Neural crest cell (in vitro differentiated cells): ENCODE results near the gene SH2D4B. TPM values are rescaled to one million over a fixed set of nuclear protein-coding genes. Genes with fewer than 3 reads are reported as not detected.

Source experiments
- DNase-seq: peaks from one replicate; pipeline ENCODE4 v3.0.0; 2021; ENCODE audit warnings: low read depth, mixed read lengths, low spot score
- H3K27ac Mint-ChIP-seq: one replicate; pipeline ENCODE4 v1.8.0; 2021; ENCODE audit warnings: mild to moderate bottlenecking, mixed read lengths; ENCODE audit not compliant: unreplicated experiment
- H3K27me3 Mint-ChIP-seq: 2 replicates; pipeline ENCODE4 v1.8.0; 2021; ENCODE audit warnings: low read depth, mild to moderate bottlenecking, mixed read lengths
- H3K36me3 Mint-ChIP-seq: 2 replicates; pipeline ENCODE4 v1.8.0; 2021; ENCODE audit warnings: low read depth, mild to moderate bottlenecking, mixed read lengths
- H3K4me1 Mint-ChIP-seq: 2 replicates; pipeline ENCODE4 v1.8.0; 2021; ENCODE audit warnings: mixed read lengths
- H3K4me3 Mint-ChIP-seq: one replicate; pipeline ENCODE4 v1.8.0; 2021; ENCODE audit warnings: mild to moderate bottlenecking, mixed read lengths
- H3K9me3 Mint-ChIP-seq: 2 replicates; pipeline ENCODE4 v1.8.0; 2021; ENCODE audit warnings: mixed read lengths
- total RNA-seq: library from RNA; stranded (reverse); gene quantifications from 2 replicates; pipeline ENCODE4 v1.2.1, GENCODE V29; 2021
- TF ChIP-seq, protein P1 (sequence below): fragments of 200-600 bp; sonication (generic); conservative IDR thresholded peaks from 2 replicates; pipeline ENCODE4 v1.5.0; 2021; ENCODE audit warnings: antibody characterized with exemption, mild to moderate bottlenecking

Gene SH2D4B
- total RNA-seq, 1 donor from 2014 or later: 0.09 TPM

DNA sequence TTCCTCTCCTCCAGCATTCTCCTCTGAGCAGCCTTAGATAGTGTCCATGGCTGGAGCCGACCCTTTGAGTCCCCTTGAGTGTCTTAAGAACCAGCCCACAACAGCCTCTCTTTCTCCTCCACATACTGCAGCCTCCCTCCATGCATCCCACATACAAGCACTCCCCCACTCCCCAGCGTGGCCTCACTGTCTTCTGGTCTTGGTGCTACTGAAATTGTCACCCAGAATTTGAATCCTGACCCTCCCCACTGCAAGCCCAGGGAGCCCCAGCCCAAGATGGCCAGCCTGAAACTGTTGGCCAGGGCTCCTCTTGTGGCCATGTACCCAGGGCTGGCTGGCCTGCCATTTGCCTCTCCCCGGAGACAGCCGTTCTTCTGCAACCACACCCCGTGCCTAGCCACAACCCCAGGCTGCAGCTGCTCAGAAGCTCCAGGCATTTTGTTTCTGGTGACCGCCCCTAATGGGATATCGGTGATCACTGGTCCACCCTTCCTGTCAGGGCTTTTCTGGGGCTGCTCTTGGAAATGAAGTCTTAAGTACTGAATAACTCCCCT is 18.8 kb upstream of the SH2D4B start:
- Mint-ChIP-seq H3K4me3 (no peak overlapping the region), H3K4me1 (peaks cover 4% of the 10 kb centered on the region), H3K27ac (no peak overlapping the region), H3K27me3 (no peaks in the 10 kb centered on the region), H3K9me3 (no peaks in the 10 kb centered on the region), H3K36me3 (peaks cover 15% of the 10 kb centered on the region)
- TF ChIP-seq, protein P1, sequence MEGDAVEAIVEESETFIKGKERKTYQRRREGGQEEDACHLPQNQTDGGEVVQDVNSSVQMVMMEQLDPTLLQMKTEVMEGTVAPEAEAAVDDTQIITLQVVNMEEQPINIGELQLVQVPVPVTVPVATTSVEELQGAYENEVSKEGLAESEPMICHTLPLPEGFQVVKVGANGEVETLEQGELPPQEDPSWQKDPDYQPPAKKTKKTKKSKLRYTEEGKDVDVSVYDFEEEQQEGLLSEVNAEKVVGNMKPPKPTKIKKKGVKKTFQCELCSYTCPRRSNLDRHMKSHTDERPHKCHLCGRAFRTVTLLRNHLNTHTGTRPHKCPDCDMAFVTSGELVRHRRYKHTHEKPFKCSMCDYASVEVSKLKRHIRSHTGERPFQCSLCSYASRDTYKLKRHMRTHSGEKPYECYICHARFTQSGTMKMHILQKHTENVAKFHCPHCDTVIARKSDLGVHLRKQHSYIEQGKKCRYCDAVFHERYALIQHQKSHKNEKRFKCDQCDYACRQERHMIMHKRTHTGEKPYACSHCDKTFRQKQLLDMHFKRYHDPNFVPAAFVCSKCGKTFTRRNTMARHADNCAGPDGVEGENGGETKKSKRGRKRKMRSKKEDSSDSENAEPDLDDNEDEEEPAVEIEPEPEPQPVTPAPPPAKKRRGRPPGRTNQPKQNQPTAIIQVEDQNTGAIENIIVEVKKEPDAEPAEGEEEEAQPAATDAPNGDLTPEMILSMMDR: no peak
- DNase-seq: no peak

DNA sequence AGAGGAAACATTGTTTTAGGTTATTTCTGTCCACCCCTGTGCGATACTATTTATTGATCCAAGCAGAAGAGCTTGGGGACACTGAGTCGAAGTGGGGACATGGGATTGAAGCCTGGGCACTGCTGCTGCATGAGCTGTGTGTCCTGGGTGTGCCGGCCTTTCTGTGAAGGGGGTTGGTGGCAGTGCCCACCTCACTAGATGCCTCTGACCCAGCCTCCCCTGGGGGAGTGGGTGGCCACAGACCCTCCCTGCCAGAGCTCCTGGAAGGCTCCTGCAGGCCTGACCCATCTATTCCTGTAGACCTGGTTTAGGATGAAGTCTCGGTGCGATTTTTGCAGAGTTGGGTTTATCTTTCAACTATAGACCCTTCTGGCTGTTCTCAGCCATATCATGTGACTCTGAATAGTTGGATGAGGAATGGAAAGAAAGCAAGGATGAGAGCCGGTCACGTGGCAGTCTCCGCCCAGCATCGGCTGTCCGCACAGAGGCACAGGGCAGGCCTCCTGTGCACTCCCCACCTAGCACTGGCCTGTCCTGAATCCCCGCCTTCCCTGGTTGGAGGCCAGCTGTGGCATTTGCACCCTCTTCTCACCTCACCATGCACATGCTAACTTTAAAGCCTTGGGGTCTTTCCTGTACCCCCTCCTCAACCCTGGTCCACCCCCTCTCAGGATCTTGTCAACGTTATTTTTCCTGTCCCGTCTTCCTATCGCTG is 17.6 kb upstream of the SH2D4B start:
- DNase-seq: no peak
- no peak overlapping the region for H3K4me3 Mint-ChIP-seq

DNA sequence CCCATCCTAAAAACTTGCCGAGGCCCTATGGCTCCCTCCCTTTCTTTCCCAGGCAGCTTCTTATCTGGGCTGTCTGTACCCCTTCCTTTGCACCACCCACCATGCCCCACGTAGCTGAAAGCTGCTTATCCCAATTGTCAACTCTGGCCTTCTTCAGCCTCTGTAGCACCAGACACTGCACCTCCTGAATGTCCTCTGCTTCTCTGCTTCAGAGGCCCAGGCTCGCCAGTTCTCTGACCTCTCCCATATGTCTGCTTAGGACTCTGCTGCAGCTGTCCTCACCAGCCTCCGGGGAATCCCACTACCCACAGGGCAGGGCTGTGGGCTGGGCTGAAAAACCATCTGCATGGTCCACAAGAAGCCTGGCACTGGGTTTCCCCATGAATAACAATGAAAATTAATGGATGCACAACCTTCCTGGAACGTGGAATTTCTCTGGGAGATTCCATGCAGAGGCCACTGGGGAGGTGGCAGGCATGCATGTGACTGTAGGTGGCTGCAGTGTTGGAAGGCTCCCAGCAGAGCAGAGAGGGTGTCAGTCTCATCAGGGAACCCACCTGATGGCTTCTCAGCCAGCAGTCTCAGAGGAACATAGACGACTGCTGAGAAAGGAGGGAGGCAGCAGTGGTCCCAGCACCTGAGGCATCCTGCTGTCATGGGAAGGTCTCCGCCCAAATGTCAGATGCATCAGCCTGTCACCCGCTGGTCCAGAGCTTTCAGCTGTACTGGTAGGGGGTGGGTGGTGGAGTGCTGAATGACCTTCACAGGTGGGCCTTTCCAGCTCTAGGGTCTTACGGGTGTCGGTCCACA is 16.8 kb upstream of the SH2D4B start:
- peaks cover 9% of the 10 kb centered on the region for H3K36me3 Mint-ChIP-seq

More for the DNA sequence above, 17.6 kb upstream of the SH2D4B start:
- no peaks in the 10 kb centered on the region for H3K27me3 Mint-ChIP-seq
- H3K9me3 Mint-ChIP-seq: no peaks in the 10 kb centered on the region
- peaks cover 4% of the 10 kb centered on the region for H3K4me1 Mint-ChIP-seq
- TF ChIP-seq, protein P1: no peak
- H3K36me3 Mint-ChIP-seq: peaks cover 9% of the 10 kb centered on the region
- H3K27ac Mint-ChIP-seq: no peak overlapping the region

GRCh38 chr10:80522756-80523363 is 14.8 kb upstream of the SH2D4B start:
- H3K36me3 Mint-ChIP-seq: peaks cover 9% of the 10 kb centered on the region
- DNase-seq: no peak
- H3K27ac Mint-ChIP-seq: no peak overlapping the region

More for the DNA sequence above, 16.8 kb upstream of the SH2D4B start:
- Mint-ChIP-seq H3K9me3 (no peaks in the 10 kb centered on the region), H3K27me3 (no peaks in the 10 kb centered on the region), H3K4me3 (no peak overlapping the region), H3K4me1 (peaks cover 4% of the 10 kb centered on the region), H3K27ac (no peak overlapping the region)
- DNase-seq: no peak
- TF ChIP-seq, protein P1: no peak

DNA sequence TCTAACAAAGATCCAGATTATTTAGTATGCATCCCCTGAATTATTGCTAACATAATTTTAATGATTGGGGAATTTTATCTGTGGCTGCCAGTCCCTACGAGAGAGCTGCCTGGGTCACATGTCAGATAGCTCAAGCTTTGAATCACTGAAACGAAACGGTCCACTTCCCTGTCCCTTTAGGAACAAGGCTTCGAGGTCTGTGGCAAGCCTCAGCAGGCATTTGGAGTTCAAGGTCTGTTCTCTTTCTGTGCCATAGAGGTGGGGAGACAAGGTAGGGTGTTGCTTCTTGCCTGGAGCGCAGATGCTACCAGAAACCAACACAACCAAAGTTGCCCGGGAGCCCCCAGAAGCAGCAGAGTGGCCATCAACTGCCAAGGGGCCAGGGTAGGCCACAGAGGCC is 13.9 kb upstream of the SH2D4B start:
- H3K9me3 Mint-ChIP-seq: no peaks in the 10 kb centered on the region
- no peak overlapping the region for H3K27ac Mint-ChIP-seq
- peaks cover 4% of the 10 kb centered on the region for H3K4me1 Mint-ChIP-seq

More at GRCh38 chr10:80522756-80523363, 14.8 kb upstream of the SH2D4B start:
- Mint-ChIP-seq H3K4me3 (no peak overlapping the region), H3K4me1 (peaks cover 4% of the 10 kb centered on the region), H3K27me3 (no peaks in the 10 kb centered on the region), H3K9me3 (no peaks in the 10 kb centered on the region)
- TF ChIP-seq, protein P1: no peak

More for the DNA sequence above, 13.9 kb upstream of the SH2D4B start:
- Mint-ChIP-seq H3K36me3 (peaks cover 8% of the 10 kb centered on the region), H3K27me3 (no peaks in the 10 kb centered on the region), H3K4me3 (no peak overlapping the region)
- TF ChIP-seq, protein P1: no peak
- no peak for DNase-seq
